OCI-LY3 (cell line): ENCODE results near the gene TIAM2.

Source experiments
- H2AFZ ChIP-seq: fragments of 200-600, 300-600 bp; shearing (Covaris generic); 2 replicates; pipeline ENCODE4 v1.6.0; 2014; ENCODE audit warnings: antibody characterized with exemption, low read depth, low read length
- H3K27ac ChIP-seq: fragments of 200-600, 300-600 bp; sonication (generic); 2 replicates; pipeline ENCODE4 v1.5.1; 2014; ENCODE audit warnings: mild to moderate bottlenecking, low read length, moderate library complexity, mixed read lengths
- H3K27me3 ChIP-seq: fragments of 200-600, 300-600 bp; sonication (generic); 2 replicates; pipeline ENCODE4 v1.6.1; 2014; ENCODE audit warnings: low read depth, low read length, mixed read lengths
- H3K36me3 ChIP-seq: fragments of 200-600, 300-600 bp; sonication (generic); replicated peaks from 2 replicates; pipeline ENCODE3; 2014; ENCODE audit warnings: low read depth, low read length, mixed read lengths
- H3K4me1 ChIP-seq: fragments of 300-600, 200-600 bp; sonication (generic); 2 replicates; pipeline ENCODE4 v1.6.1; 2014; ENCODE audit warnings: low read length, mixed read lengths
- H3K4me2 ChIP-seq: fragments of 200-600, 300-600 bp; sonication (generic); 2 replicates; pipeline ENCODE4 v1.6.1; 2014; ENCODE audit warnings: low read length, mixed read lengths
- H3K4me3 ChIP-seq: fragments of 300-600, 200-600 bp; sonication (generic); 2 replicates; pipeline ENCODE4 v1.5.1; 2014; ENCODE audit warnings: antibody characterized with exemption, mild to moderate bottlenecking, low read length, moderate library complexity
- H3K79me2 ChIP-seq: fragments of 300-600, 200-600 bp; shearing (Covaris generic); 2 replicates; pipeline ENCODE4 v1.6.1; 2014; ENCODE audit warnings: mild to moderate bottlenecking, low read length, mixed read lengths
- H3K9ac ChIP-seq: fragments of 300-600, 200-600 bp; shearing (Covaris generic); 2 replicates; pipeline ENCODE4 v1.6.0; 2014; ENCODE audit warnings: mild to moderate bottlenecking, low read length, moderate library complexity
- H3K9me3 ChIP-seq: fragments of 200-600, 300-600 bp; shearing (Covaris generic); 2 replicates; pipeline ENCODE4 v1.6.1; 2014; ENCODE audit warnings: low read length, mixed read lengths; ENCODE audit not compliant: insufficient read depth
- H4K20me1 ChIP-seq: fragments of 200-600, 300-600 bp; sonication (generic); 2 replicates; pipeline ENCODE4 v1.6.1; 2016; ENCODE audit warnings: low read length, mixed read lengths; ENCODE audit not compliant: insufficient read depth
- EZH2phosphoT487 ChIP-seq: fragments of 200-600 bp; shearing (Covaris generic); IDR thresholded peaks from 2 replicates; pipeline ENCODE4 v1.6.1; 2018; ENCODE audit warnings: antibody characterized with exemption, mixed run types, low read depth
- TF ChIP-seq, protein P1 (sequence below): fragments of 200-600, 300-600 bp; sonication (generic); IDR thresholded peaks from 2 replicates; pipeline ENCODE4 v1.5.1; 2014; ENCODE audit warnings: antibody characterized with exemption, low read length, low read depth

The TIAM2 gene

DNA sequence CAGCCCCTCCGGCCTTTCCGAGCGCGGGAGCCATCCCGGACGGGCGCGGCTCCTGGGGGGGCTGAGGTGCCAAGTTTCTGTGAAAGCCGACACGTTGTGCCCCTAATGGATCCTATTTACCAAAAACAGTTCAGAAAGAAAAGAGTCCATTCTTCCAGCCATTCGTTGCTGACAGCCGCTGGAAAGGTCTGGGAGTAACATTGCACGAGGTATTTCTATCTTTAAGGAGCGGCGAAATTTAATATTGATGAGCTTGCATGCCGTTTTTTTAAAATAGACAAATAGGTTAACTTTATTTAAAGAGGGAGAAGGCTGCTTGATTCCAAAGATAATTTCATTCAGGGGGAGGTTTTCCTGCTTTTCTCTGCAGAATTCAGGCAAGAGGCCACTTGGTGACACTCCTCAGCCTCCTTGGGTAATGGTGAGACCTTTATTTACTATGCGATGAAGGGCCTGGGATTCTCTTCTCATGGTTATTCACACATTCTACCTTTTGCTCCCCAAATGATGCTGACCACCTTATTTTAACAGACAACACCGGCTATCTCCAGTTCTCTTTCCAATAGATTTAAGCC, 988 bp downstream of the TIAM2 start:
- Histone ChIP-seq H3K4me3 (no peak overlapping the region), H3K27me3 (no peaks in the 10 kb centered on the region), H3K4me1 (no peaks in the 10 kb centered on the region), H3K4me2 (no peak overlapping the region), H3K9me3 (no peaks in the 10 kb centered on the region), H3K27ac (no peak overlapping the region), H3K79me2 (no peaks in the 10 kb centered on the region), H4K20me1 (no peaks in the 10 kb centered on the region), H3K36me3 (no peaks in the 10 kb centered on the region), H3K9ac (no peak overlapping the region), H2AFZ (no peak overlapping the region)
- TF ChIP-seq, protein P1, sequence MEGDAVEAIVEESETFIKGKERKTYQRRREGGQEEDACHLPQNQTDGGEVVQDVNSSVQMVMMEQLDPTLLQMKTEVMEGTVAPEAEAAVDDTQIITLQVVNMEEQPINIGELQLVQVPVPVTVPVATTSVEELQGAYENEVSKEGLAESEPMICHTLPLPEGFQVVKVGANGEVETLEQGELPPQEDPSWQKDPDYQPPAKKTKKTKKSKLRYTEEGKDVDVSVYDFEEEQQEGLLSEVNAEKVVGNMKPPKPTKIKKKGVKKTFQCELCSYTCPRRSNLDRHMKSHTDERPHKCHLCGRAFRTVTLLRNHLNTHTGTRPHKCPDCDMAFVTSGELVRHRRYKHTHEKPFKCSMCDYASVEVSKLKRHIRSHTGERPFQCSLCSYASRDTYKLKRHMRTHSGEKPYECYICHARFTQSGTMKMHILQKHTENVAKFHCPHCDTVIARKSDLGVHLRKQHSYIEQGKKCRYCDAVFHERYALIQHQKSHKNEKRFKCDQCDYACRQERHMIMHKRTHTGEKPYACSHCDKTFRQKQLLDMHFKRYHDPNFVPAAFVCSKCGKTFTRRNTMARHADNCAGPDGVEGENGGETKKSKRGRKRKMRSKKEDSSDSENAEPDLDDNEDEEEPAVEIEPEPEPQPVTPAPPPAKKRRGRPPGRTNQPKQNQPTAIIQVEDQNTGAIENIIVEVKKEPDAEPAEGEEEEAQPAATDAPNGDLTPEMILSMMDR = no peak
- TF ChIP-seq EZH2phosphoT487 = no peak

DNA sequence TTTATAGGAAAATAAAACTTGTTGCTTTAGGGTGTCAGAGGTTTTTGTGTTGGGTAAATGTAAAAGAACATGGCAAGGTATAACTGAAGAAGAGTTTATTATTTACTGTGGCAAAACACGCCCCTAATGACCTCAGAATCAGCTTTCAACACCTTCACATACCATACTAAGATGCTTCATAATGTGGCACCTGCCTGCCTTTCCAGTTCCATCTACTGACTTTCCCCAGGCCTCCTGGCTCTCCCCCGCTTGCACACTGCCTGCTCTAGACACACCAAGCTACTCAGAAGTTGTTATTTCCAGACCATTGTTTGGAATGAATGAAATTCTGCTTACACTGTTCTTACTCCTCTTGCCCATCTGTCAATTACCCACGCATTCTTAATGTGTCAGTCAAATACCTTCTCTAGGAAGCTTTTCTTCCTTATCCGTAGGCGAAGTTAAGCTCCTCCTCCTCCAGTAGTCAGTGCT, 1.8 kb downstream of the TIAM2 start:
- H3K4me2 ChIP-seq = no peak overlapping the region
- no peaks in the 10 kb centered on the region for H3K27me3 ChIP-seq
- no peak overlapping the region for H2AFZ ChIP-seq
- TF ChIP-seq, protein P1 = no peak
- TF ChIP-seq EZH2phosphoT487 = no peak
- no peaks in the 10 kb centered on the region for H4K20me1 ChIP-seq
- H3K79me2 ChIP-seq = no peaks in the 10 kb centered on the region
- H3K27ac ChIP-seq = no peak overlapping the region
- H3K36me3 ChIP-seq = no peaks in the 10 kb centered on the region
- H3K9ac ChIP-seq = no peak overlapping the region
- no peak overlapping the region for H3K4me3 ChIP-seq
- no peaks in the 10 kb centered on the region for H3K4me1 ChIP-seq
- no peaks in the 10 kb centered on the region for H3K9me3 ChIP-seq

DNA sequence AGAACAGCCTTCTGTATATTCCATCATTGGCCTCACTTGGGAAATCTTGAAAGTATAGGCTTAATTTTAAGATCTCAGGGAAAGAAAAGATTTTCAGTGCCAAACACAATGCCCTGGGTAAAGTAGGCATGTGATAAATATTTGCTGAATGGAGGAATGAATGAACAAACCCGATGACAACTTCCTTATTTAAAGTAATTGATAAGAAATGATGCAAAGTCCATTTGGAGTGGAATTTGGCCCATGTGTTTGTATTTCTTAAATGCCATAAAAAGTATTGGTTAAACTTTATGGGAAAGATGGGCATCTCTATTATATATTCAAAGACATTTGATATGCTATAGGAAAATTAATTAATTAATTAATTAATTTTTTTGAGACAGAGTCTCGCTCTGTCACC, 3.7 kb downstream of the TIAM2 start:
- Histone ChIP-seq H3K4me3 (no peak overlapping the region), H3K79me2 (no peaks in the 10 kb centered on the region), H3K27ac (no peak overlapping the region), H3K9me3 (no peaks in the 10 kb centered on the region), H3K9ac (no peak overlapping the region), H3K27me3 (no peaks in the 10 kb centered on the region), H3K36me3 (no peaks in the 10 kb centered on the region), H2AFZ (no peak overlapping the region), H4K20me1 (no peaks in the 10 kb centered on the region), H3K4me1 (no peaks in the 10 kb centered on the region), H3K4me2 (no peak overlapping the region)
- TF ChIP-seq, protein P1 = no peak
- no peak for TF ChIP-seq EZH2phosphoT487

DNA sequence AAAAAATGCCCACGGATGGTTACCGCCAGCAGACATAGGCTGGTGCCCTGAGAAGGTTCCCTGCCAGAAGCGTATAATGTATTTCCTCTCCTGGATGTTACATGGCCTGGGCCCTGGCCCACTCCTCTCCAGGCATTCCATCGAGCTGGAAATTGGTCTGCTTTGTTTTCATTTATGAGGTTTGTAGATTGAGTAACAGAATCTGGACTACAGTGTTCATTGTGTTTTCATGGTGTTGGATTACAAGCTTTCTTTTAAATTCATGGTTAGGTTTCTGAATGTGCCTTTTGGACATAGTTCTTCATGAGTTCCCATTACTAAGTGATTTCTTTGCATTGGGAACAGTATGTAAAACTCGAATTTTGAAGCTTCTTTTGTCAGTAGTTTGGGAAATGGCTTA, 6.4 kb downstream of the TIAM2 start:
- no peaks in the 10 kb centered on the region for H4K20me1 ChIP-seq
- no peak overlapping the region for H2AFZ ChIP-seq
- H3K79me2 ChIP-seq = no peaks in the 10 kb centered on the region
- no peaks in the 10 kb centered on the region for H3K9me3 ChIP-seq
- no peak overlapping the region for H3K9ac ChIP-seq
- H3K36me3 ChIP-seq = no peaks in the 10 kb centered on the region
- H3K27me3 ChIP-seq = no peaks in the 10 kb centered on the region
- H3K27ac ChIP-seq = no peak overlapping the region
- no peaks in the 10 kb centered on the region for H3K4me1 ChIP-seq
- no peak overlapping the region for H3K4me2 ChIP-seq
- TF ChIP-seq, protein P1 = no peak
- no peak for TF ChIP-seq EZH2phosphoT487
- H3K4me3 ChIP-seq = no peak overlapping the region
